H1 (cell line): ENCODE data around the gene DCN.

Experiments
- CEBPB ChIP-seq: IDR thresholded peaks from 2 replicates; pipeline ENCODE4 v1.6.1; 2012; ENCODE audit warnings: low read depth, low read length
- CREB1 ChIP-seq: IDR thresholded peaks from 2 replicates; pipeline ENCODE4 v1.6.1; 2012; ENCODE audit warnings: inconsistent platforms
- CTCF ChIP-seq, 3 experiments: IDR thresholded peaks; 1 replicate in 2 of 3; 2 replicates in 1 of 3; pipeline versions ENCODE4 v1.5.1 to v1.6.1; 2011; ENCODE audit warnings: low read length in 3 of 3, mild to moderate bottlenecking in 3 of 3, inconsistent platforms in 2 of 3, low read depth in 1 of 3, moderate library complexity in 1 of 3; ENCODE audit not compliant: insufficient read depth in 1 of 3; ENCODE audit errors: control extremely low read depth in 1 of 3
- EP300 ChIP-seq, 2 experiments: IDR thresholded peaks; 1 replicate in 1 of 2; 2 replicates in 1 of 2; pipeline ENCODE4 v1.6.1; 2011 to 2012; ENCODE audit warnings: low read depth in 2 of 2, low read length in 2 of 2, mild to moderate bottlenecking in 2 of 2, borderline replicate concordance in 1 of 2, inconsistent platforms in 1 of 2, moderate library complexity in 1 of 2
- EZH2 ChIP-seq: fragments of 200-600 bp; sonication (generic); IDR thresholded peaks from 2 replicates; pipeline ENCODE4 v1.7.1; 2012; ENCODE audit warnings: low read depth, mild to moderate bottlenecking, moderate library complexity, low read length, inconsistent platforms; ENCODE audit not compliant: severe bottlenecking
- HDAC2 ChIP-seq, 2 experiments: fragments of 300-600 bp in 1 of 2; sonication (generic) in 1 of 2; IDR thresholded peaks; 2 replicates each; pipeline ENCODE4 v1.6.1; 2011 to 2012; ENCODE audit warnings: low read depth in 2 of 2, low read length in 2 of 2, mild to moderate bottlenecking in 2 of 2, moderate library complexity in 2 of 2, borderline replicate concordance in 1 of 2, inconsistent platforms in 1 of 2
- HDAC6 ChIP-seq: IDR thresholded peaks from one replicate; pipeline ENCODE4 v1.7.1; 2012; ENCODE audit warnings: low read depth, mild to moderate bottlenecking, inconsistent platforms, low read length, moderate library complexity
- POLR2A ChIP-seq, 2 experiments: IDR thresholded peaks; 1 replicate in 1 of 2; 2 replicates in 1 of 2; pipeline ENCODE4 v1.6.1; 2011; ENCODE audit warnings: low read depth in 2 of 2, low read length in 2 of 2, mild to moderate bottlenecking in 2 of 2; ENCODE audit errors: control extremely low read depth in 1 of 2

DNA sequence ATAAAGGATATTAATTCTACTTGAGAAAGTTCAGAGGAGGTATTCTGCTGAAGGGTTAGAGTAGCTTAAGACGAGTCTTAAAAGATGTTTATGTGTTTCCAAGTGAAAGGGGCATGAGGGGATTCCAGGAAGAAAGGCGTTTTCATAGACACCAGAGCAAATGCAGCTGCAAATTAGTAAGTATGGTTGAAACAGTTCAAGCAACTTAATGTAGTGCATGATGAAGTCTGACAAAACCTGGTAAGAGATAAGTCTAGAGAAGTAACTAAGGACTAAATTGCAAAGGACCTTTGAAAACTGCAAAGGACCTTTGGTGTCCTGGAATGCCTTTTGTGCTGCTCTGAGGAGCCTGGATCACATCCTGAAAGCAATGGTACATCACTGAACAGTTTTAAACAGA is 82.8 kb downstream of the DCN start:
- TF ChIP-seq CREB1 = no peak
- TF ChIP-seq EZH2 = no peak
- no peak for TF ChIP-seq HDAC2 (IDR thresholded peaks at IDR 0.05; ENCODE audit: borderline replicate concordance in 1 of 2, low read depth in 2 of 2, low read length in 2 of 2)
- no peak for TF ChIP-seq CTCF (IDR thresholded peaks at IDR 0.05; ENCODE audit: control extremely low read depth in 1 of 3, insufficient read depth in 1 of 3, low read depth in 1 of 3, low read length in 3 of 3)
- TF ChIP-seq HDAC6 = no peak
- no peak for TF ChIP-seq POLR2A (IDR thresholded peaks at IDR 0.05; ENCODE audit: control extremely low read depth in 1 of 2, low read depth in 2 of 2, low read length in 2 of 2)
- TF ChIP-seq CEBPB = no peak
- TF ChIP-seq EP300 (IDR thresholded peaks at IDR 0.05; ENCODE audit: borderline replicate concordance in 1 of 2, low read depth in 2 of 2, low read length in 2 of 2) = no peak
